Esophagus squamous epithelium (tissue), 4 donors: ENCODE data around the gene ZNG1E.
"Not testable (repeated sequence)": the region's sequence is repeated elsewhere in the genome, so short reads cannot be mapped to it uniquely, and the experiment has no call there.

Source experiments
- CTCF ChIP-seq, 6 experiments: fragments of 450-650 bp in 4 of 6; fragments of 200-600 bp in 2 of 6; sonication (generic) in 2 of 6; IDR thresholded peaks; one replicate each; pipeline ENCODE4 v1.5.1; 2016 to 2019; ENCODE audit warnings: antibody characterized with exemption in 6 of 6, mild to moderate bottlenecking in 4 of 6, moderate library complexity in 4 of 6
- POLR2A ChIP-seq, 4 donors: fragments of 450-650 bp; IDR thresholded peaks; one replicate each; pipeline ENCODE4 v1.6.1; 2017; ENCODE audit warnings: antibody characterized with exemption in 4 of 4, mild to moderate bottlenecking in 4 of 4, moderate library complexity in 3 of 4

DNA sequence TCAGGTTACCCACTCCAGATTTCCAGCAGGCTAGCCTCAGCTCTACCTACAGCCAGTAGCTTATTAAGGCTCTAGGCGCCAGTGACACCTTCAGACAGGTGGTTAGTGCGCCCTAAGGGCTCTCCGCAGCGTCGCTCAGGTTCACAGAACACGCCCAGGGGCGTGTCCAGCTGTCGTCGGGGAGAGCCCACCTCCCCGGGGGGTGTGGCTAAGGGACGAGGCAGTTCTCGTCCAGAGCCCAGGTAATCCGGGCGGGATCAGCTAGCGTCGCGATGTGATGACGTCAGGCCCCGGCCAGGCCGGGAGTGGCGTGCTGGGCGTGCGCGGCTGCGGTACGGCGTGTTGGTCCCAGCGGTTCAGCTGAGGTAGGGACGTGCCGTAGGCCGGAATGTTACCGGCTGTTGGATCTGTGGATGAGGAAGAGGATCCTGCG is at the start of gene ZNG1E:
- not testable (repeated sequence) for TF ChIP-seq CTCF, POLR2A (IDR thresholded peaks at IDR 0.05)
